OCI-LY3 (cell line): Measurements from ENCODE around the gene KLHL18.

Source experiments
- CTCF ChIP-seq: fragments of 200-600, 300-600 bp; sonication (generic); IDR thresholded peaks from 2 replicates; pipeline ENCODE4 v1.5.1; 2014; ENCODE audit warnings: antibody characterized with exemption, low read length, low read depth
- EZH2phosphoT487 ChIP-seq: fragments of 200-600 bp; shearing (Covaris generic); IDR thresholded peaks from 2 replicates; pipeline ENCODE4 v1.6.1; 2018; ENCODE audit warnings: antibody characterized with exemption, mixed run types, low read depth

GRCh38 chr3:47306022-47306421 lies 23.3 kb downstream of the KLHL18 start:
- TF ChIP-seq CTCF: no peak
- TF ChIP-seq EZH2phosphoT487: no peak
